MV-4-11 (cell line): ENCODE data around the gene PTPRE.

Experiments
- DNase-seq: peaks from one replicate; lab custom pipeline; 2025; lab: John Stamatoyannopoulos, UW

The PTPRE gene

GRCh38 chr10:128124813-128125403, 218.0 kb downstream of the PTPRE start:
- no peak for DNase-seq

- DNase-seq, result no peak
Observed at GRCh38 chr10:128125416-128125943, 218.6 kb downstream of the PTPRE start.

GRCh38 chr10:128125944-128126764, 219.3 kb downstream of the PTPRE start, which contains the start of gene MKI67:
Gene MKI67, minus strand, starts transcription at chr10:128126423. Its CDS starts 756 bp downstream, at chr10:128125667.
- peak; percentile 89 for DNase-seq

GRCh38 chr10:128128582-128128981, 221.7 kb downstream of the PTPRE start:
- no peak for DNase-seq

GRCh38 chr10:128130051-128130450, 223.1 kb downstream of the PTPRE start:
- DNase-seq, result peak; percentile 17
